ENCODE data around the gene PRR14L. TPM values are rescaled to one million over a fixed set of nuclear protein-coding genes. Genes with fewer than 3 reads are reported as not detected.

PRR14L gene
- 13.9 and 15.5 TPM in 2 replicates for total RNA-seq

GRCh38 chr22:31749636-31750364 is at the start of gene PRR14L:
TSS of gene PRR14L (minus strand) at chr22:31750132. CDS start at chr22:31738860, 11,272 bp downstream.

GRCh38 chr22:31753634-31754501 is 3.9 kb upstream of the PRR14L start, which contains the start of gene DEPDC5:
TSS of gene DEPDC5 (plus strand) at chr22:31754019. CDS start at chr22:31754922, 903 bp downstream.

GRCh38 chr22:31661851-31662667 is 87.9 kb downstream of the PRR14L start, which contains the start of gene PISD:
TSS of gene PISD (minus strand) at chr22:31662215. CDS start at chr22:31662208, 7 bp downstream.

Other genes starting within 250 kb of the PRR14L start
- gene PISD, start 87.9 kb downstream of the PRR14L start, total RNA-seq: 65.8 and 75.7 TPM in 2 replicates
- gene DEPDC5, start 3.9 kb upstream of the PRR14L start, total RNA-seq: 8.7 and 13.3 TPM in 2 replicates
- gene YWHAH, start 194.4 kb upstream of the PRR14L start, total RNA-seq: 222 and 226 TPM in 2 replicates